Ishikawa (cell line): ENCODE results near the gene MAP6.

Experiments used
- EP300 ChIP-seq: IDR thresholded peaks from 2 replicates; pipeline ENCODE4 v1.6.1; 2012; ENCODE audit warnings: borderline replicate concordance
- TCF12 ChIP-seq: IDR thresholded peaks from 2 replicates; pipeline ENCODE4 v1.6.1; 2012; ENCODE audit warnings: low read depth
- TF ChIP-seq, protein P1 (sequence below): IDR thresholded peaks from 2 replicates; pipeline ENCODE4 v1.6.1; 2012
- TF ChIP-seq, protein P2 (sequence below): IDR thresholded peaks from 2 replicates; pipeline ENCODE4 v1.6.1; 2012

DNA sequence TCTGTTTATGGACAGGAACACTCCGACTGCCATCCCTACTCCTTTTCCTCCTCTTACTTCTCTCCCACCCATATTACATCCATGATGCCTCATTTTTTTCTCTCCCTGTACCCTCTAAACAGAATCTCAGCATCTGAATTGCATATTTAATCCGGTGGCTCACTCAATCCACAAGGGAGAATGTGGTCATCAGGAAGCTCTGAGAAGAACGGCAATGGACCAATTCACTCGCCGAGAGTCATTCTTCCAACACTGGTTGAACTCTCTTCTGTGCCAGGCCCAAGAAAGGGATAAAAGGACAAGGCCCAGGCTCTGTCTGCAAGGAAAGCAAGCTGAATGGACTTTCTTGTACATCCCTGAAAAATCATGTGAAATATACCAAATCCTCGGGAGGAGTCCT is 15.9 kb downstream of the MAP6 start:
- TF ChIP-seq, protein P1, sequence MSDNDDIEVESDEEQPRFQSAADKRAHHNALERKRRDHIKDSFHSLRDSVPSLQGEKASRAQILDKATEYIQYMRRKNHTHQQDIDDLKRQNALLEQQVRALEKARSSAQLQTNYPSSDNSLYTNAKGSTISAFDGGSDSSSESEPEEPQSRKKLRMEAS, result no peak
- TF ChIP-seq, protein P2, sequence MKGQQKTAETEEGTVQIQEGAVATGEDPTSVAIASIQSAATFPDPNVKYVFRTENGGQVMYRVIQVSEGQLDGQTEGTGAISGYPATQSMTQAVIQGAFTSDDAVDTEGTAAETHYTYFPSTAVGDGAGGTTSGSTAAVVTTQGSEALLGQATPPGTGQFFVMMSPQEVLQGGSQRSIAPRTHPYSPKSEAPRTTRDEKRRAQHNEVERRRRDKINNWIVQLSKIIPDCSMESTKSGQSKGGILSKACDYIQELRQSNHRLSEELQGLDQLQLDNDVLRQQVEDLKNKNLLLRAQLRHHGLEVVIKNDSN, result no peak
- no peak for TF ChIP-seq EP300
- no peak for TF ChIP-seq TCF12
